GM21528 (cell line): Measurements from ENCODE around the gene ADAMTS17.

Experiments
- ATAC-seq: cut with Tn5 transposase; IDR thresholded peaks from one replicate; pipeline ENCODE4 v1.9.1; 2021; ENCODE audit warnings: mild to moderate bottlenecking, moderate library complexity; ENCODE audit not compliant: unreplicated experiment, low FRiP score

The ADAMTS17 gene

GRCh38 chr15:100311833-100312476 is 29.8 kb downstream of the ADAMTS17 start:
- ATAC-seq: no peak

GRCh38 chr15:100311154-100311625 is 30.6 kb downstream of the ADAMTS17 start:
- ATAC-seq: no peak

- no peak for ATAC-seq
These were observed 31.1 kb downstream of the ADAMTS17 start for GRCh38 chr15:100310513-100311153.

GRCh38 chr15:100310041-100310405 is 31.8 kb downstream of the ADAMTS17 start:
- ATAC-seq: no peak

GRCh38 chr15:100309109-100310040 is 32.4 kb downstream of the ADAMTS17 start:
- ATAC-seq: no peak

- ATAC-seq: no peak
These were observed 33.2 kb downstream of the ADAMTS17 start for GRCh38 chr15:100308608-100309007.

DNA sequence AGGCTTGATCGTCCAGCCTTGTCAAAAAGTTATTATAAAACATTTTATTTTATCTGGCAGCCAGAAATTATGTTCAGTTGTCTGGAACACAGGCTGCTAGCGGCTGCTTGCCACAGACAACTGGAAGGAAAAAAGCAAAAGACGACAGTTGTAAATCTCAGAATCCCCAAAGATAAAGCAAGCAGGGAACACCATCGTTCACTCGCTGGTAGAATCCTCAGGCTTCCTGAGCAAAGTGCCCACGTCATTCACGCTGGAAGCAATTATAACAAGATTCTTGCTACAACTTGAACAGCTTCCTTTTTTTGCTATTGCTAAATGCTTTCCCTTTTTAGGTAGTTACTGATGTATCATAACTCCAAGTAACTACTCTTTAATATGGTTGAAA is 33.6 kb downstream of the ADAMTS17 start:
- ATAC-seq: no peak

DNA sequence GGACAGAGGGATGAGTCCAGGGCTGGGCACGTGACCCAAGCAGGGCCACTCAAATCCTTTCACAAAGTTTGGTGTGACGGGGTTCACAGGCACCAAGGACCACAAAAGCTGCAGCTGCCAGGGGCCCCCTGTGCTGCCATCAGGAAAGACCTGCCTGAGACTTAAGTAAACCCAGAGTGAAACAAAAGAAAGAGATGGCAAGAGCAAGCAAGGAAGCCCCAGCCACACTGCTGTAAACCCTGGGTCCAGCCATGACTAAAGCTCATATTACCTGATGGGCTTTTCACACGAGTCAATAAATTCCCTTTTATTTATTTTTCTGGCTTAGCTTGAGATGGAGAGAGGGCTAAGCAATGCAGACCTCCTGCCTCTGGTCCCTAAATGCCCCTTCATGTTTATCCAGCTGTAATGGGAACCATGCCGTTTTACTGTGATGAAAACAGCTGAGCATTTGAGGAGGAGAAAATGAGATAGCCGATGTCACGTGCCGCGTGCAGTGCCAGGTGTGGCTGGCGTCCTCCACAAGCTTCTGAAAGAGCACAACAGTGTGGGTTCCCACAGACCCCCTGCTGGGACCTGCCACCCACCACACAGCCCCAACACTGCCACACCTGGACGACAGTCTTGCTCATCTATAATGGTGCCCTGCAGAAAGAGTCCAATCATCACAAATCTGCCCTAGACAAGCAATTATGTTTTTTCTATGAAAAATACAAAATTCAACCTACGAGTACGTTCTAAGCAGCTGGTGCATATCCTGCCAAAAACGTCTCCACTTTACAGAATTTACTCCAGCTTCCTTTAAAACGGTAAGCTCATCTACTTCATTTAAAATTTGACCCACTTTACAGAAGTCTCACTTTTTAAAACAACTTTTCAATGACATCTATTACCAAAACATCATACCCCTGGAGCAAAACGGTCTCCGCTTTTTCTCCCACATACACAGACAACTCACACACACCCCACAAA is 34.2 kb downstream of the ADAMTS17 start:
- no peak for ATAC-seq

- ATAC-seq: no peak
These were observed 35.7 kb downstream of the ADAMTS17 start for GRCh38 chr15:100306098-100306497.

DNA sequence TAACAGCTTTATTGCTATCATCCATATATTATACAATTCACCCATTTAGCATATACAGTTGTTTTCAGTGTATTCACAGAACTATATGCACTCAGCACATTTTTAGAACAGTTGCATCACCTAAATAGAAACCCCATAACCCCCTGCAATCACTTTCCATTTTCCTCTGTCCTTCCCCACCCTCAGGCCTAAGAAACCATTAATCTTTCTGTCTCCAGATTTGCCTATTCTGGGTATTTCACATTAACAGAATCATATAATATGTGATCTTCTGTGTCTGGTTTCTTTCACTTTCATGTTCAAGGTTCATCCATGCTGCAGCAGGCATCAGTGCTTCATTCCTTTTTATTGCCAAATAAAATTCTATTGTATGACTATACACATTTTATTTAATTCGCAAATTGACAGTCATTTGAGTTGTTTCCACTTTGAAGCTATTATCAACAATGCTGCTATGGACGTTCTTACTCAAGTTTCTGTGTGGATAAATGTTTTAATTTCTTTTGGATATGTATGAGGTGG is 39.8 kb downstream of the ADAMTS17 start:
- no peak for ATAC-seq

DNA sequence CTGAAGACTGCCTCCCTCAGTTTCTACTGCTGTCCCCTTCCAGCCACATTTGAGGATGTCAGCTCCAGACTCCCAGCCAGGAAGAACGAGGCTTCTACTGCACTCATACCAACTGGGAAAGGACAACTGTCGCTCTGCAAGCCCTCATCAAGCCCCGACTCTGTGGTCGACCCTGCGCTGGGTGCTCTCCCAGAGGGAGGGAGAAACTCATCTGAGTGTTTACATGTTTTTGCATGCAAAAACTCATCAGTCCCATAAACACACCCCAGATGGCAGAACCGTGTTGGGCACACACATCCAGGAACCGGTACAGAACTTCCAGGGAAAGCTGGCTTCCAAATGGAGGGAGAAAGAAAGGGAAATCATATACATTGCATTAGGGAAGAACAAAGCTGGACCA is 43.5 kb downstream of the ADAMTS17 start:
- no peak for ATAC-seq

DNA sequence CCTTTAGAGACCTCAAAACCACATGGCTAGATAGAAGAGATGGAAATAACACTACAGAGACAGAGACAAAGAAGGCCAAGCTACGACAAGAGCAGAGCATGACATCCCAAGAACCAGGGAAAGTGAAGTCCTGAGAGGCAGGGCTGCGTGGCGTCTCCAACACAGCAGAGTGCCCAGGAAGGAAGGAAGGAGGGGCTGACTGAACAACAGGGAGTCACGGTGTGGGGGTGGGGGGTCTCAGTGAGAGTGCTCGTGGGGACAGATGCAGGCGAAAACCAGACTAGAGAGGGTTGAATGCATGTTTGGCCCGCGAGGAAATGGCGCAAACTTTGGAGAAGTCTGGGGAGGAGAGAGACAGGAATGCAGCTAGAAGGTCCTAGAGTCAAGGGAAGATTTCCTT is 44.0 kb downstream of the ADAMTS17 start:
- no peak for ATAC-seq

- ATAC-seq: no peak
These were observed 45.7 kb downstream of the ADAMTS17 start for GRCh38 chr15:100295939-100296565.

DNA sequence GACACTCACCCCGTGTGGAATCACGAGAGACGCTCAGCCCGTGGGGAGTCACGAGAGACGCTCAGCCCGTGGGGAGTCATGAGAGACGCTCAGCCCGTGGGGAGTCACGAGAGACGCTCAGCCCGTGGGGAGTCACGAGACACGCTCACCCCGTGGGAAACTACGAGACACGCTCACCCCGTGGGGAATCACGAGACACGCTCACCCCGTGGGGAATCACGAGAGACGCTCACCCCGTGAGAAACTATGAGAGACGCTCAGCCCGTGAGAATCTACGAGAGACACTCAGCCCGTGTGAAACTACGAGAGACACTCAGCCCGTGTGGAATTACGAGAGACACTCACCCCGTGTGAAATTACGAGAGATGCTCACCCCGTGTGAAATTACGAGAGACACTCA is 49.8 kb downstream of the ADAMTS17 start:
- ATAC-seq: no peak

DNA sequence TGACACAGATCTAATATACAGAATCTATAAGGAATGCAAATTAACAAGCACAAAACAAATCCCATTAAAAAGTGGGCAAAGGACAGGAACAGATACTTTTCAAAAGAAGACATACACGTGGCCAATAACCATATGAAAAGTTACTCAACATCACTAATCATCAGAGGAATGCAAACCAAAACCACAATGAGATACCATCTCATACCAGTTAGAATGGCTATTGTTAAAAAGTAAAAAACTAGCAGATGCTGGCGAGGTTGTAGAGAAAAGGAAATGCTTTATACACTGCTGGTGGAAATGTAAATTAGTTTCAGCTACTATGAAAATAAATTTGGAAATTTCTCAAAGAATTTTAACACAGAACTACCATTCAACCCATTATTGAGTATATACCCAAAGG is 50.7 kb downstream of the ADAMTS17 start:
- ATAC-seq: no peak

GRCh38 chr15:100285641-100286295 is 56.0 kb downstream of the ADAMTS17 start:
- no peak for ATAC-seq

DNA sequence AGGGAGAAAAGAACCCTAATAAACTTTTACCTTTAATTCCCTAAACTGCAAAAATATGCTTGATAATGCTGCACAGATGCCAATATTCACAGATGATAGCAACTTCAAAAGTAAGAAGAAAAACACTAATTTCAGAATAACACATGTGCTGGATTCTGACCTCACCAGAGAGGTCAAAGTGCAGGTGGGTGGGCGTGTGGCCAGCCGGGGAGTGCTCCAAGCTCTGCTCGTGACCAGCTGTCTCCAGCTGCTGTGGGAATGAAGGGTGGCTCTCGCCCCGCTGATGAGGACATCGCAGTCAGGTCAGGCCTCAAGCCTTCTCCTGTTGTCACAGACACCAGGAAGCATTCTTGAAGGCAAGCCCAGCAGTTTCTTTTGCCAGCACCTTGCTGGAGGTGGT is 57.1 kb downstream of the ADAMTS17 start:
- no peak for ATAC-seq

DNA sequence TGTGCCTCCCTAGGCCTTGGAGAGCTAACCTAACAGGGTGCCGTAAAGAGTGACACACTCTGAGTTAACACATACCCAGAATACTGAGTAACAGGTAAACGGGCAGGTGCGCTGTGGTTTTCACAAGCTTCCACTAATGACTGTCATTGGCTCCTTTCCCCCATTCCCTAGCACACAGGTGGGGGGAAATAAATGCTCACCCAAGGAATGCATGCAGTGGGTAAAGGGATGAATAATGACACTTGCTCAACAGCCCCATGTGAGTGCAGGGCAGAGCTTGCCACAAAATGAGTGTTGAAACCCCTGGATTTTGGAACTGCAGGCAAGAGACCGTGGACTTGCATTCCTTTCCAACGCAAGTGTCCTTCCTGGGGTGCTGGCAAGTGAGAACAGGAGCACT is 57.6 kb downstream of the ADAMTS17 start:
- no peak for ATAC-seq
